ACC112 (cell line): ENCODE results near the gene PDE9A.
"Not testable (repeated sequence)": the region's sequence is repeated elsewhere in the genome, so short reads cannot be mapped to it uniquely, and the experiment has no call there.

Source experiments
- H2AFZ ChIP-seq: fragments of 200-600 bp; sonication (generic); one replicate; pipeline ENCODE4 v1.6.0; 2017; ENCODE audit warnings: antibody characterized with exemption, low read length; ENCODE audit not compliant: unreplicated experiment
- H3K27ac ChIP-seq: fragments of 200-600 bp; sonication (generic); 2 replicates; pipeline ENCODE4 v1.5.1; 2014; ENCODE audit warnings: low read depth, mild to moderate bottlenecking, antibody characterized with exemption, low read length, moderate library complexity
- H3K27me3 ChIP-seq: fragments of 200-600 bp; sonication (generic); 2 replicates; pipeline ENCODE4 v1.6.1; 2014; ENCODE audit warnings: mild to moderate bottlenecking, antibody characterized with exemption, low read length, moderate library complexity, mixed read lengths; ENCODE audit not compliant: insufficient read depth
- H3K36me3 ChIP-seq: fragments of 200-600 bp; sonication (generic); 2 replicates; pipeline ENCODE4 v1.6.1; 2016; ENCODE audit warnings: mild to moderate bottlenecking, antibody characterized with exemption, low read length, moderate library complexity, mixed read lengths; ENCODE audit not compliant: insufficient read depth
- H3K4me1 ChIP-seq: fragments of 200-600 bp; sonication (generic); one replicate; pipeline ENCODE4 v1.6.1; 2016; ENCODE audit warnings: low read length, mixed read lengths; ENCODE audit not compliant: insufficient read depth, unreplicated experiment, control insufficient read depth
- H3K4me3 ChIP-seq: fragments of 200-600 bp; sonication (generic); 2 replicates; pipeline ENCODE4 v1.5.1; 2014; ENCODE audit warnings: mild to moderate bottlenecking, low read depth, low read length
- H3K79me2 ChIP-seq: fragments of 200-600 bp; sonication (generic); one replicate; pipeline ENCODE4 v1.6.0; 2016; ENCODE audit warnings: low read length; ENCODE audit not compliant: control insufficient read depth, unreplicated experiment, insufficient read depth

PDE9A gene

DNA sequence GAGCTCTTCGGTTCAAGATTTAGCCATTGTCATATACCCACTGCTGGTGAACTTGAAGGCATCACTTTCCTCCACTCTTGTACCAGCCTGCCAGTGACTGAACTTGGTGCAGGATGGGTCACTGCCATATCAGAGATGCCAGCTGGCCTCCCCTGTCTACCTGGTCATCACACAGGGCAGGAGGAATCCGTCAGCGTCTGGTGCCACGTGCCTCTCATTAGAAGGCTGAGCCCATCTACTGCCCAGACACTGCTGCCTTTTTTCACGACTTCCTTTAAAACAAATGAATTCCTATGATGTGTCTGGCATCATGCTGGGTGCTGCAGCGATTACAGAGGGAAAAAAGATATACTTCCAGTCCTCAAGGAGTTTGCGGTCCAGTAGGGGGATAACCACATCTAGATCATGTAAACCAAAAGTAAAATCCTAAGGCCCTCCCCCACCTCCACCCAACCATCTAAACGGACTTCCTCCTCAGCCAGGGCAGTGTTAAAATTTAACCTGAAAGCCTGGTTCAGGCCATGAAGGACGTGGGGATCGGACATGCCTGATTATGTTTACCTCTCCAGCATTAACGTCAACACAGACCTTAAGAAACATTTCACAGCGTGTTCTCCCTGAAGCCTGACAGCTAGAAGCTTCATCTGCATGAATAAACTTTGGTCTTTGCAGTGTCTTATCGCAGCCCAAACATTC lies 29.2 kb upstream of the PDE9A start:
- Histone ChIP-seq H3K27ac (no peak overlapping the region), H3K79me2 (no peaks in the 10 kb centered on the region), H3K36me3 (no peaks in the 10 kb centered on the region), H3K4me3 (no peak overlapping the region), H3K27me3 (peaks cover 91% of the 10 kb centered on the region), H2AFZ (no peak overlapping the region), H3K4me1 (no peaks in the 10 kb centered on the region)

DNA sequence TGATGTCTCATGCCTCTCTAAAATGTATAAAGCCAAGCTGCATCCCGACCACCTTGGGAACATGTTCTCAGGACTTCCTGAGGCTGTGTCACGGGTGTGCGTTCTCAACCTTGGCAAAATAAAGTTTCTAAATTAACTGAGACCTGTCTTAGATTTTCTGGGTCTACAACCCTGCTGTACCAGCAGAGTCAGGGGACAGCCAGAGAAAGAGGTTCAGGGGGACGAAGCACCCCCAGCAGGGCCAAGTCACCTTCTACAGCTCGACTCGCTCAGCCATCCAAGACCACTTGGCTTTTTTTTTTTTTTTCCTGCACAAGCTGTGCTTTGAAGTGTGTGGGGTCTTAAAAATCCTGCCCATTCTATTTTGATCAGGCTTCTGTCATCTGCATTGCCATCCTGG lies 28.5 kb upstream of the PDE9A start:
- no peaks in the 10 kb centered on the region for H3K4me1 ChIP-seq
- no peak overlapping the region for H3K27ac ChIP-seq

DNA sequence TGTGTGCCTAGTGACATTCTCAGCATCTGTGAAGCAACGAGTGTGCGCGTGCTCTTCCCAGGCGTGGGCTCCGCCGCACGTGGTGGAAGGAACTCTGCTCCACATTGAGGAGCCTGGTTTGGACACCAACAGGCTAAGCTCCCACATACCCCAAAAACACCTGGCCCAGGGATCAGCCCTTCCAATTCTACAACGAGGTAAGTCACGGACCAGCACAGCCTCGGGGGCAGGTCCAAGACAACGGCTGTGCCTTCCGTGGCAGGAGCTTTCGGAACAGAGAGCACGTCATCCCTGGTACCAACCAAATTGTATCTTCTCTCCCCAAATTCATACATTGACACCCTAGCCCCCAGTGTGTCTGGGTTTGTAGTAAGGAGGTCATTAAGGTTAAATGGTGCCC lies 27.2 kb upstream of the PDE9A start:
- no peaks in the 10 kb centered on the region for H3K4me1 ChIP-seq
- no peak overlapping the region for H2AFZ ChIP-seq
- H3K27ac ChIP-seq = no peak overlapping the region
- H3K4me3 ChIP-seq = no peak overlapping the region
- H3K36me3 ChIP-seq = no peaks in the 10 kb centered on the region
- no peaks in the 10 kb centered on the region for H3K79me2 ChIP-seq
- H3K27me3 ChIP-seq = peaks cover 89% of the 10 kb centered on the region

More for the DNA sequence above, 28.5 kb upstream of the PDE9A start:
- H3K79me2 ChIP-seq = no peaks in the 10 kb centered on the region
- peaks cover 87% of the 10 kb centered on the region for H3K27me3 ChIP-seq
- H3K36me3 ChIP-seq = no peaks in the 10 kb centered on the region
- no peak overlapping the region for H2AFZ ChIP-seq
- no peak overlapping the region for H3K4me3 ChIP-seq

DNA sequence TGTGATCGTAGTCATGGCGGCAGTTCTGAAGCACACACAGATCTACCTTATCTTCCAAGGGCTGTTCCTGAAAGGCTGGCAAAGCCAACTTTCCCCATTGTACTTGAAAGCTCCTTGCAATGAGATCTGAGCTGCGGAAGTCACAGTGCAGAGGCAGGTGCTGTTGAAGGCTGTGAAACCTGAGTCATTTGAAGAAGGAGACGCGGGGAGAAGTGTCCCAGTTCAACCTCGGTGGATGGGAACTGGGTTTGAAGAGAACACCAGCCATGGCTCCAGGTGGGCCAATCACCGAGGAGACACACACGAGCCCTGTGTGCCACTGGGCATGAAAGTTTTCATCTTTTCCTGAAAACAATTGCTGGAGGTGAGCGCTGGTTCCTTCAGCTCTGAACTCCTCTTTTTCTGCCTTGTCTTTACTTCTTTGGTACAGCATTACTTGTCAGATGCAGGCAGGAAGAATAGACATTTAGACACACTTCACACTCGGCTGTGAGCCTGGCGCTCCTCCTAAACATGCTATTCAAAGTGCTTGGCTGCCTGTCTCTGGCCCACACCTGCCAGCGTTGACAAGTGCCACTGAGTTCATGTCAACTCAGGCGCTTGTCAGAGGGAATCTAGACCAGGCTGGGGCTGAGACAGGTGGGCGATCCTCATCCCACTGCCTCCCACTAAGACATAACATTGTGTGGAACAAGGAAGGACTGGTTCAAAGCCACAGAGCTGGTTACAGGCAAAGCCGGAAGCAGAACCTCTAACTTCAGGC lies 25.7 kb upstream of the PDE9A start:
- Histone ChIP-seq H3K27me3 (peaks cover 74% of the 10 kb centered on the region), H3K79me2 (no peaks in the 10 kb centered on the region), H3K4me3 (no peak overlapping the region), H3K4me1 (no peaks in the 10 kb centered on the region), H2AFZ (no peak overlapping the region), H3K36me3 (no peaks in the 10 kb centered on the region), H3K27ac (no peak overlapping the region)

DNA sequence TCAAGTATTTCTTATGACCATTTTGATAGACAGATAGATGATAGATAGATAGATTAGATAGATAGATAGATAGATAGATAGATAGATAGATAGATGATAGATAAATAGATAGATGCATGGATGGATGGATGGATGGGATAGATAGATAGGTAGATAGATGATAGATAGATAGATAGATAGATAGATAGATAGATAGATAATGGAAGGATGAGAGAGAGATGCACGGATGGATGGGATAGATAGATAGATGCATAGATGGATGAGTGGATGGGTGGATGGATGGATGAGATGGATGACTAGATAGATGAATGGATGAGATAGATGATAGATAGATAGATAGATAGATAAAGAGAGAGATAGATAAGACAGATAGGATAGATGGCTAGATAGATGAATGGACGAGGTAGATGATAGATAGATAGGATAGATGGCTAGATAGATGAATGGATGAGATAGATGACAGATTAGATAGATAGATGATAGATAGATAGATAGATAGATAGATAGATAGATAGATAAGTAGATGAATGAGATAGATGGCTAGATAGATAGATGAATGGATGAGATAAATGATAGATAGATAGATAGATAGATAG lies 24.9 kb upstream of the PDE9A start:
- not testable (repeated sequence) for H2AFZ ChIP-seq, H3K4me3 ChIP-seq, H3K27ac ChIP-seq, H3K79me2 ChIP-seq, H3K4me1 ChIP-seq, H3K36me3 ChIP-seq
- peaks cover 67% of the 10 kb centered on the region for H3K27me3 ChIP-seq

DNA sequence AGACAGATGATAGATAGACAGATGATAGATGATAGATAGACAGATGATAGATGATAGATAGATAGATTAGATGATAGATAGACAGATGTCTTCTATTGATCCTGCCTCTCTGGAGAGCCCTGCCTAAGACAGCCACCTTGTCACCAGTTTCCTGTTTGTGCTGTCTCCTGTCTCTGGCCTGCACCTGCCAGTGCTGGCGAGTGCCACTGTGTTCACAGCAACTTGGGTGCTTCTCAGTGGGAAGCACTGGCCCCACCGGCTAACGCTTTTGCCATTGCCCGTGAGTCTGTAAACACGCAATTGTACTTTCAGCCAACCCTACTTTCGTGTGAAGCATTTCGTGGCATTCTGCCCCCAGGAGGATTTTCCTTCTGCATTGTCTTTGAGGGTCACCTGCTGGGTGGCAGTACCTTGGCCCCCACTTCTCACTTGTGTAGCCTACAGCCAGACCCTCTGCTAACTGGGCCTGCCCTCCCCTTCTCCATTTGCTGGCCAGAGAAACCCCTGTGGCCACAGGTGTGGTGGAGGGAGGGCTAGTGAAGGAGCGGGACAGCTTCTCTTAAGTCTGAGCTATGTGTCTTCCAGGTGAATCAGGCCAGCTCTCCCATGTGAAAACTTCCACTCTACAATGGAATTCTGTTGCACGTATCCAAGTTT lies 23.4 kb upstream of the PDE9A start:
- H3K79me2 ChIP-seq = no peaks in the 10 kb centered on the region
- no peak overlapping the region for H3K4me3 ChIP-seq
- peaks cover 52% of the 10 kb centered on the region for H3K27me3 ChIP-seq
- no peak overlapping the region for H2AFZ ChIP-seq
- no peak overlapping the region for H3K27ac ChIP-seq
- no peaks in the 10 kb centered on the region for H3K36me3 ChIP-seq
- no peaks in the 10 kb centered on the region for H3K4me1 ChIP-seq

DNA sequence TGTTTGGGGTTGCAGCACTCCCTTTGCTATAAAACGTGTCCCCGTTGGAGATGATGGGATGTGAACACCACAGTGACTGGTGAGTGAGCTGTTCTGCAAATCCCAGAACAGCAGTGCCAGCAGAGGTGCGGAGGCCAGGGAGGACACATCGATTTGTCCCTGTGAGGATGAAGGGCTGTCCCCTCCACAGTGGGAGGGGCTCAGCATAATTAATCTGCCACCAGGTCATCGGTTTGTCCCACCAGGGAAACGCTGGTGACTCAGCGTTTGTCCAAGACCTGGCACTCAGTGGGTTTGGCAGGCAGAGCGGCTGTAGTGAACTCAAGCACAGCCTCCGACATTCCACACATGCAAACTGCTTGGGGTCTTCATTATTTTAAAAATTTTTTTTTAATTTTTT lies 22.8 kb upstream of the PDE9A start:
- H3K27me3 ChIP-seq = peaks cover 46% of the 10 kb centered on the region
- H3K36me3 ChIP-seq = no peaks in the 10 kb centered on the region
- no peak overlapping the region for H3K27ac ChIP-seq
- peaks cover 4% of the 10 kb centered on the region for H3K4me1 ChIP-seq
- no peak overlapping the region for H3K4me3 ChIP-seq
- no peaks in the 10 kb centered on the region for H3K79me2 ChIP-seq
- H2AFZ ChIP-seq = no peak overlapping the region

DNA sequence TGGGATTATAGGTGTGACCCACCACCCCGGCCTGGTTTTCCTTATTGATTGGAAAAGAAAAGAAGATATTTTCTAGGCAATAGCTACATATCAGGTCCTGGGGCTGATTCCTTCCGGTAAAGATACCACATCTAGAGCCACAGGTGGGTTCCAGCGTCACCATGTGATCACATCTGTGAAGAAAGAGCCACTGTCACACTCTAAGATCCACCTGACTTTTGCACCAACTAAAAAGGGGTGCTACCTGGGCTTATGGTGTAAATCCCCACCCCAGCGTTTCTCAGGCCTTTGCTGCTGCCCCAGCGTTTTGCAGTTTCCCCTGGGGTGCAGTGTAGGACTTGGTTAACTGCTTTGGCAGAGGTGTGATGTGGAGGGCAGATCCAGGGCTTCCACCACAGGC lies 22.3 kb upstream of the PDE9A start:
- Histone ChIP-seq H3K4me3 (no peak overlapping the region), H2AFZ (no peak overlapping the region), H3K27me3 (peaks cover 41% of the 10 kb centered on the region), H3K27ac (no peak overlapping the region), H3K79me2 (no peaks in the 10 kb centered on the region), H3K36me3 (no peaks in the 10 kb centered on the region), H3K4me1 (peaks cover 9% of the 10 kb centered on the region)

DNA sequence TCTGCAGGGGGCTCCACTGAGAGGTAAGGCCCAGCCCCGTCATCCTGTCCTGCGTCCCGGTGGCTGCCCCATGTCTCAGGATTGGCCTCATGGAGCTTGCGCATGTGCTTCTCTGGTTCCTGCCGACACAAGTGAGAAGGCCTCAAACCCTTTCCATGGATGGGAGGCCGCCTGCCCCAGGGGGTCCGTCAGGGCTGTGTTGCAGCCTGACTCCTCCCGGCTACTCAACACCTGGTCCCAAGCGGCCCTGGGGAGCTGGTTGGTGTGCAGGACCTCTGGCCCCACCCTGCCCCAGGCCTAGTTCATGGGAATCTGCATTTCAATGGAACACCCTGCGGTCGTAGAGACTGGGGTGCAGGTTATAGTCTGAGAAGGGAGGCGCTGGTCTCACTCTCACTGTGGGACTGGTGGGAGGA lies 21.1 kb upstream of the PDE9A start:
- Histone ChIP-seq H3K27me3 (peaks cover 29% of the 10 kb centered on the region), H3K36me3 (no peaks in the 10 kb centered on the region), H3K27ac (no peak overlapping the region), H3K4me3 (no peak overlapping the region), H3K79me2 (no peaks in the 10 kb centered on the region), H2AFZ (no peak overlapping the region), H3K4me1 (peaks cover 20% of the 10 kb centered on the region)

DNA sequence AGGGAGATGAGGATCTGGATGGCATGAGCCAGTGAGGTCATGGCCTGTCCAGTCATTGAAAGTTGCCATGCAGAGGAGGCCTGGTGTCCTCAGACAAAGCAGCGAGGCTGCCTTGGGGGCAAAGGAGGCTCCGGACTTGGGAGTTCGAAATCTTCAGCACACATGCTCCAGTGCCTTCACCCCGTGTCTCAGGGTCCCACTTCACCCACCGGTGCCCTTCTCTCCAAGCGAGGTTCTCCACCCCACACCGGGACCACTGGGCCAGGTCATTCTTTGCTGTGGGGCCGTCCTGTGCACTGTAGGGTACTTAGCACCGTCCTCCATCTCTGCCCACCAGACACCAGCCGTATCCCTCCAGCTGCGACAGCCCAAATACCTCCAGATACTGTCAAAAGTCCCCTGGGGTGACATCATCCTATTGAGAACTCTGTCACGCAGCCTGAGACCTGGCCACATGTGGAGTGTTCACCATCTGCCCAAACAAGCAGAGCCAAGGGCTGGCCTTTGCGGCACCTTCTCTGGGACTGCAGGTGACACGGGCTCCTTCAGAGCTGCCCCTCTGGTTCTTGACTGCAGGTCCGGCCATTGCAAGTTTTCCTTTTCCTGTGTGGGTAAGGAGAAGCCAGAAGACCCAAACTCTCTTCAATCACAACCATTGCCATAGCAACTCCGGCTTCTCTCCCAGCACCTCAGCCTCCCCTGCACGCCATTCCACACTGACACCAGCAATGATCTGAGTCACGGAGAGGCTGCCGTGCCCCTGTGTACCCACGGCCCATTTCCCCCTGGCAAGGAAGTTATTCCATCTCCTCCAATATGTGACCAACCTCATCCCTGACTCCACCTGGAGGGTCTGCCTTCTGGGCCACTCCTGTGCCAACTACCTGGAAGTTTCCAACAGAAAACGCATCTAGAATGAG lies 20.4 kb upstream of the PDE9A start:
- no peaks in the 10 kb centered on the region for H3K36me3 ChIP-seq
- H3K79me2 ChIP-seq = no peaks in the 10 kb centered on the region
- H3K4me3 ChIP-seq = no peak overlapping the region
- H3K4me1 ChIP-seq = peaks cover 21% of the 10 kb centered on the region
- H3K27ac ChIP-seq = no peak overlapping the region
- peaks cover 23% of the 10 kb centered on the region for H3K27me3 ChIP-seq
- H2AFZ ChIP-seq = no peak overlapping the region
